ENCODE data around the gene KCND3.

The KCND3 gene

DNA sequence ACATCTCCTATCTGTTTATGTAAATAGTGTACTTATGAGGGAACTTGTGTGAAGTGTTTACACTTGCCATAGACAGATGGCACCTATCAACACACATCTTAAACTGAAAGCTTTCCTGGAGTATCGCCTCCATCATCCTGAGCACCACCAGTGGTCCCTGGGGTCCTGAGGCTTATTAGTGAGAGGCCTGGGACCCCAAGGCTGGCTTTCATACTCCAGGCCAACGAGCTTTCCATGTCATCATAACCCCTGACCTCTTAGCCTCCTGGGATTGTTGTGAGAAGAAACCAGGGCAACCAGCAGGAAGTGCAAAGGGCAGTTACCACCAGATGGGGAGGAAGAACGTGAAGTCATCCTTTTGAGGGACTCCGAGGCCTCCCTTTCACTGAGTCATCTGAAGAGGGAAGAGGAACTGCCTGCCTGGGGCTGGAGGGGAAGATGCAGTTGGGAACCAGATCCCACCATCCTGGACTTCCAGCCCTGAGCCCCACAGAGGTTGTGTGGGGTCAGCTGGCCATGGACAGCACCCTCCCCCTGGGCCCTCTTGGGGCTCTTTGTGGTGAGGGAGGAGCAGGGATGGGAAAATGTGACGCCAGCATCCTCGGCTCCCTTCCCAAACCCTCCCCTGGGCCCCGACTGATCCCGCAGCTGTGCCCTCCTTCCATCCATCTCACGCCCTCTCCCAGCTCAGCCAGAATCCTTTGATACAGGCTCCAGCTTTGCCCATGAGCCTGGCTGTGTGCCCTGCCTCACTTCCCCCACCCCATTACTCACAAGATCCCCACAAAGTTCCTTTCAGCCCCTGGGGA is 256.1 kb downstream of the KCND3 start:
- no peak for TF ChIP-seq TAF1 (IDR thresholded peaks at IDR 0.05; ENCODE audit: borderline replicate concordance, insufficient read depth, low read length)
- peak; percentile 49 for TF ChIP-seq FOXP2 (optimal IDR thresholded peaks at IDR 0.05; ENCODE audit: borderline replicate concordance, extremely low read depth, extremely low read length, insufficient read depth)
- TF ChIP-seq SIN3A (IDR thresholded peaks at IDR 0.05; ENCODE audit: borderline replicate concordance, insufficient read depth, low read length): no peak
- TF ChIP-seq POLR2AphosphoS5 (IDR thresholded peaks at IDR 0.05; ENCODE audit: low read depth, low read length): no peak
- TF ChIP-seq REST (IDR thresholded peaks at IDR 0.05; ENCODE audit: insufficient read depth in 1 of 2, low read depth in 2 of 2, low read length in 2 of 2): peak in 1 of 2 experiments; percentile 9; a peak in 1 of 4 replicates

- TF ChIP-seq TAF1 (IDR thresholded peaks at IDR 0.05; ENCODE audit: borderline replicate concordance, insufficient read depth, low read length): no peak
These were observed 256.8 kb downstream of the KCND3 start for GRCh38 chr1:111732718-111733117.

DNA sequence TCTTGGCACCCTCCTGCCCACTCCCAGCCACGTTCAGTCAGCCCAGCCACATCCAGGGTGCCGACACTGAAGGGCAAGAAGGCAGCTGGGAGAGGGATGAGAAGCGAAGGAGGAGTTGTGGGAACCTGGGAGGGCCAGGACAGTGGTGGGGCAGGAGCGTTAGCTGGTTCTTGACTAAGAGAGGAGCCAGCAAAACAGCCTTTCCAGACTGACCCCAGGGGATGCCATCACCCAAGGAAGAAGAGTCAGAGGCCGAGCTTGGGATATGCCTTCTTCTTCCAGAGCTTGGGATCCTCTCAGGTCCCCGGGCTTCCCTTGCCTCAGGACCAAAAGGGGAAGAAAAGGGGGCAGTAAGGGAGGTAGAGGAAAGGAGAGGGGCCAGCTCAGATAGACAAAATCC is 257.5 kb downstream of the KCND3 start:
- TF ChIP-seq FOXP2 (optimal IDR thresholded peaks at IDR 0.05; ENCODE audit: borderline replicate concordance, extremely low read depth, extremely low read length, insufficient read depth) (no peak), POLR2AphosphoS5 (IDR thresholded peaks at IDR 0.05; ENCODE audit: low read depth, low read length) (no peak), REST (IDR thresholded peaks at IDR 0.05; ENCODE audit: insufficient read depth in 1 of 2, low read depth in 2 of 2, low read length in 2 of 2) (no peak), TAF1 (IDR thresholded peaks at IDR 0.05; ENCODE audit: borderline replicate concordance, insufficient read depth, low read length) (no peak)

DNA sequence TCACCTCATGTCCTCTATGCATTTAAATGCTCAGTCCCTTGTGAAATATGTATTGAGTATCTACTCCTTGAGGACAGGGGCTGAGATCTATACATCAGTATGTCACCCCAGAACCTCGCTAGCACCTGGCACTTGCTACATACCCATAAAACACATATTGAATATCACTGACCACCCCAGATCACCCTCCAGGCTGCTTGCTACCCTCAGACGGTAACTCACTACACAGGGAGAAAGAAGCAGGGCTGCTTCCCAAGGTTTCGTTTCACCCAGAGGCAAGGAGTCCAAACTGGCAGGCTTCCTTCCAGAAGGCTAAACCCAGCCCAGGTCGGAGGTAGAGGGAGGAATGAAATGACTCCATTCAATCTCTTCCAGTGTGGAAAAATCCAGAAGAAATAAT is 258.8 kb downstream of the KCND3 start:
- TF ChIP-seq SIN3A (IDR thresholded peaks at IDR 0.05; ENCODE audit: borderline replicate concordance, insufficient read depth, low read length): no peak
- TF ChIP-seq POLR2AphosphoS5 (IDR thresholded peaks at IDR 0.05; ENCODE audit: low read depth, low read length): no peak
- TF ChIP-seq FOXP2 (optimal IDR thresholded peaks at IDR 0.05; ENCODE audit: borderline replicate concordance, extremely low read depth, extremely low read length, insufficient read depth): no peak

DNA sequence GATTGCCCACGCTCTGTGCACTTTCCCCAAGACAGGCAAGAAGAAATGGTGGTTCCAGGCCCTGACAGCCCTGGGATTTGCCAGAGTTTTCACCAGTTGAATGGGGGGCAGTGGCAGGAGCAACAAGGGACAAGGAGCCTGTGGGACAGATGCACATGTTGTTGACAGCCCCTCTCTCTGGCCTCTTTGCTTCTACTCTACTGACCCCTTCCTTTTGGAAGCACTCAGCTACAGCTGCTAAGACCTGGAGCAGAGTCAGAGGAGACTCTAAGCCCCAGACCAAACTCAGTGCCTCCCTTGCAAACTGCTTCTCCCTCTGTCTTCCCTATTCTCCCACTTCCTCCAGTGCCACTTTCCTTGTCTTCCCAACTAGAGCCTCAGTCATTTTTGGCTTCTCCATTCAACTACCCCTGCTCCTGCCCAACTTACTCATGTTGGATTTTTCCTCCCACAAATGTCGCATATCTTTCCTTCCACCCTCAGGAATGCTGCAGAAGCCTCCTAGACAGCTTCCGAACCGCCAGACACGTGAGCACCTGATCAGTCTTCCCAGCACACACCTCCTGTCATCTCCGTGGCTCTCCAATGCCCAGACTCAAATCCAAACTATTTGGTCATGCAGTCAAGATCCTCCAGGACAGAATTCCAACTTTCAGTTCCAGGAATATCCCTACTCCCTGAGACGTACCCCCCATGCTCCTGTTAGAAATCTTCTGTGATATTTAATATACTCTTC is 259.4 kb downstream of the KCND3 start:
- TF ChIP-seq REST (IDR thresholded peaks at IDR 0.05; ENCODE audit: insufficient read depth in 1 of 2, low read depth in 2 of 2, low read length in 2 of 2) (no peak), POLR2AphosphoS5 (IDR thresholded peaks at IDR 0.05; ENCODE audit: low read depth, low read length) (no peak), TAF1 (IDR thresholded peaks at IDR 0.05; ENCODE audit: borderline replicate concordance, insufficient read depth, low read length) (no peak), SIN3A (IDR thresholded peaks at IDR 0.05; ENCODE audit: borderline replicate concordance, insufficient read depth, low read length) (no peak), FOXP2 (optimal IDR thresholded peaks at IDR 0.05; ENCODE audit: borderline replicate concordance, extremely low read depth, extremely low read length, insufficient read depth) (no peak)

All from PFSK-1 (cell line).